DND-41 (cell line): Measurements from ENCODE around the gene ARHGEF38.
"Not testable (repeated sequence)": the region's sequence is repeated elsewhere in the genome, so short reads cannot be mapped to it uniquely, and the experiment has no call there.

Experiments
- ATAC-seq: fragments of 200-7000 bp; cut with Tn5 transposase; 3 replicates; pipeline ENCODE4 v1.9.1; 2021; ENCODE audit warnings: low read depth; ENCODE audit not compliant: insufficient read depth
- DNase-seq: peaks from one replicate; pipeline ENCODE4 v3.0.0-alpha.2; 2020
- H2AFZ ChIP-seq: 2 replicates; pipeline ENCODE4 v1.6.0; 2012; ENCODE audit warnings: low read depth, low read length
- H3K27ac ChIP-seq: 2 replicates; pipeline ENCODE4 v1.5.1; 2012; ENCODE audit warnings: low read length, inconsistent platforms
- H3K27me3 ChIP-seq: fragments of 200-600 bp; sonication (generic); 2 replicates; pipeline ENCODE4 v1.6.0; 2012; ENCODE audit warnings: low read length, mild to moderate bottlenecking, inconsistent platforms; ENCODE audit not compliant: insufficient read depth, poor library complexity
- H3K36me3 ChIP-seq: 2 replicates; pipeline ENCODE4 v1.5.1; 2012; ENCODE audit warnings: low read length, inconsistent platforms; ENCODE audit not compliant: insufficient read depth
- H3K4me1 ChIP-seq: 2 replicates; pipeline ENCODE4 v1.5.1; 2012; ENCODE audit warnings: mild to moderate bottlenecking, low read length; ENCODE audit not compliant: insufficient read depth
- H3K4me2 ChIP-seq: 2 replicates; pipeline ENCODE4 v1.6.0; 2012; ENCODE audit warnings: mild to moderate bottlenecking, moderate library complexity, low read length, inconsistent platforms; ENCODE audit not compliant: insufficient read depth
- H3K4me3 ChIP-seq, 2 experiments: fragments of 200-600 bp in 1 of 2; shearing (Covaris generic) in 1 of 2; 2 replicates each; pipeline ENCODE4 v1.5.1; 2012 to 2016; ENCODE audit warnings: inconsistent platforms in 2 of 2, low read length in 2 of 2, mild to moderate bottlenecking in 2 of 2, low read depth in 1 of 2, moderate library complexity in 1 of 2
- H3K79me2 ChIP-seq: 2 replicates; pipeline ENCODE4 v1.6.0; 2012; ENCODE audit warnings: low read length, inconsistent platforms; ENCODE audit not compliant: insufficient read depth
- H3K9ac ChIP-seq: 2 replicates; pipeline ENCODE4 v1.6.0; 2012; ENCODE audit warnings: low read depth, mild to moderate bottlenecking, inconsistent platforms, low read length, moderate library complexity
- H3K9me3 ChIP-seq: 2 replicates; pipeline ENCODE4 v1.5.1; 2012; ENCODE audit warnings: low read length, moderate library complexity, mild to moderate bottlenecking, inconsistent platforms; ENCODE audit not compliant: insufficient read depth, severe bottlenecking
- H4K20me1 ChIP-seq: 2 replicates; pipeline ENCODE4 v1.6.0; 2012; ENCODE audit warnings: low read length; ENCODE audit not compliant: insufficient read depth
- EZH2 ChIP-seq: IDR thresholded peaks from 3 replicates; pipeline ENCODE4 v1.6.1; 2012; ENCODE audit warnings: borderline replicate concordance, low read depth, mild to moderate bottlenecking, moderate library complexity, low read length, inconsistent platforms; ENCODE audit not compliant: severe bottlenecking
- TF ChIP-seq, protein P1 (sequence below): IDR thresholded peaks from 2 replicates; pipeline ENCODE4 v1.5.1; 2012; ENCODE audit warnings: borderline replicate concordance, low read length, moderate library complexity, mild to moderate bottlenecking; ENCODE audit not compliant: poor library complexity, severe bottlenecking; ENCODE audit errors: extremely low read depth

Gene ARHGEF38

DNA sequence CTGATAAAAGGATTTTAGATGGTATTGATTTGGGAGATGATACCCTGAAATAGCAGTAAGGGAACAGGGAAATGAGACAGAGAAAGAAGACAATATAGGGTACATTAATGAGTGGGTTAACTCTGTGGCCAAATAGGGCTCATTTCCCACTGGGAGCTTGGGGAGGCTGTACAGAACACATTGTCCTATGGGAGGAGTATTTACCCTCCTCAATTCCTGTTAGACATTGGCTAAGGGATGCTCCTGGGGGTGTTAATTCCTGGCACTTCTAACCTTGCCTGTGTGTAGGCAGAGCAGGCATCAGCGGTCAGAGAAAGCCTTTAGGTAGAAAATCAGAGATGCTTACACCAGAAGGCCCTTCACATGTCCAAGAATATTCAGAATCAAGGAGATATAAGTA, 49.0 kb downstream of the ARHGEF38 start:
- no peaks in the 10 kb centered on the region for H3K9me3 ChIP-seq
- H3K9ac ChIP-seq = no peak overlapping the region
- no peak overlapping the region for H2AFZ ChIP-seq
- H3K27ac ChIP-seq = no peak overlapping the region
- H3K27me3 ChIP-seq = no peaks in the 10 kb centered on the region
- ATAC-seq (no peak), DNase-seq (no peak)
- TF ChIP-seq, protein P1, sequence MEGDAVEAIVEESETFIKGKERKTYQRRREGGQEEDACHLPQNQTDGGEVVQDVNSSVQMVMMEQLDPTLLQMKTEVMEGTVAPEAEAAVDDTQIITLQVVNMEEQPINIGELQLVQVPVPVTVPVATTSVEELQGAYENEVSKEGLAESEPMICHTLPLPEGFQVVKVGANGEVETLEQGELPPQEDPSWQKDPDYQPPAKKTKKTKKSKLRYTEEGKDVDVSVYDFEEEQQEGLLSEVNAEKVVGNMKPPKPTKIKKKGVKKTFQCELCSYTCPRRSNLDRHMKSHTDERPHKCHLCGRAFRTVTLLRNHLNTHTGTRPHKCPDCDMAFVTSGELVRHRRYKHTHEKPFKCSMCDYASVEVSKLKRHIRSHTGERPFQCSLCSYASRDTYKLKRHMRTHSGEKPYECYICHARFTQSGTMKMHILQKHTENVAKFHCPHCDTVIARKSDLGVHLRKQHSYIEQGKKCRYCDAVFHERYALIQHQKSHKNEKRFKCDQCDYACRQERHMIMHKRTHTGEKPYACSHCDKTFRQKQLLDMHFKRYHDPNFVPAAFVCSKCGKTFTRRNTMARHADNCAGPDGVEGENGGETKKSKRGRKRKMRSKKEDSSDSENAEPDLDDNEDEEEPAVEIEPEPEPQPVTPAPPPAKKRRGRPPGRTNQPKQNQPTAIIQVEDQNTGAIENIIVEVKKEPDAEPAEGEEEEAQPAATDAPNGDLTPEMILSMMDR = no peak
- TF ChIP-seq EZH2 = no peak
- no peaks in the 10 kb centered on the region for H3K36me3 ChIP-seq
- H3K4me1 ChIP-seq = no peaks in the 10 kb centered on the region
- H4K20me1 ChIP-seq = no peaks in the 10 kb centered on the region
- H3K79me2 ChIP-seq = no peaks in the 10 kb centered on the region
- H3K4me3 ChIP-seq = no peak overlapping the region
- H3K4me2 ChIP-seq = no peak overlapping the region

DNA sequence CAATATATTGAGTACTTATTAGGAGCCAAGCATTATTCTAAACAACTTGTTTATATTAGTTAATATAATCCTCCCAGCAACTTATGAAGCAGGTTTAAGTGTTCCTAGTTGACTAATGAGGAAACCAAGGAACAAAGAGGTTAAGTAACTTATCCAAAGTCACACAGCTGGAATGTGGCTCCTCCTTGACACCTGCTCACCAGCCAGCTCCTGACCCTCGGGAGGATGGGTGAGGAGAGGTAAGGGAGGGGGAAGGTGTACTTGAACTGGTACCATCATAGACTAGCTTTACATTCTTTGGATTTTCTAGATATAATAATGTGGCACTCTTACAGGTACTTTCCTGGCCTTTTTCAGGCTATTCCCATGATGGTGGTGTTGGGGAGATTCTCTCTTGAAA, 50.7 kb downstream of the ARHGEF38 start:
- no peak overlapping the region for H3K9ac ChIP-seq
- H3K4me2 ChIP-seq = no peak overlapping the region
- no peak for DNase-seq
- no peaks in the 10 kb centered on the region for H3K36me3 ChIP-seq
- no peaks in the 10 kb centered on the region for H3K79me2 ChIP-seq
- H3K4me3 ChIP-seq = no peak overlapping the region
- no peaks in the 10 kb centered on the region for H3K9me3 ChIP-seq
- no peak overlapping the region for H3K27ac ChIP-seq
- no peaks in the 10 kb centered on the region for H3K4me1 ChIP-seq
- H2AFZ ChIP-seq = no peak overlapping the region
- H3K27me3 ChIP-seq = no peaks in the 10 kb centered on the region
- H4K20me1 ChIP-seq = no peaks in the 10 kb centered on the region
- no peak for TF ChIP-seq EZH2
- TF ChIP-seq, protein P1 = no peak
- no peak for ATAC-seq

DNA sequence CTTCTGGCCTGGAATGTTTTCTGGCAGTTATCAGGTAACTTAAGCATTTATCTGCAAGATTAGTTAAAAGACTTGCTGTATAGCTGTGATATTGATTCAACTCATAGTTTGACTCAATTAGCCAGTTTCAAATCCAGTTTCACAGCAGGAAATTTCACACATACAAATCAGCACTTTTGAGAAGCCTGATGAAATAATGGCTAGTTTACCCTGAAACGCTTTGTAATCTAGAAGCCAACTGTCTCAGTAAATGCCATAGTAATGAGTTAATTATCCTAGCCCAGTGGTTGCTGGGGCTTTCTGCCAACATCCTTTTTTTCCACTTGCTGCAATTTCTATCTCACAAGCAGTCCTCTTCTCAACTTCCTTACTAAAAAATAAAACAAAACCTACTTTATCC, 53.1 kb downstream of the ARHGEF38 start:
- Histone ChIP-seq H3K4me2 (no peak overlapping the region), H4K20me1 (no peaks in the 10 kb centered on the region), H3K4me1 (no peaks in the 10 kb centered on the region), H3K4me3 (no peak overlapping the region), H2AFZ (no peak overlapping the region), H3K9me3 (no peaks in the 10 kb centered on the region), H3K79me2 (no peaks in the 10 kb centered on the region), H3K36me3 (no peaks in the 10 kb centered on the region), H3K27me3 (no peaks in the 10 kb centered on the region), H3K9ac (no peak overlapping the region), H3K27ac (no peak overlapping the region)
- DNase-seq (no peak), ATAC-seq (no peak)
- TF ChIP-seq, protein P1 = no peak
- no peak for TF ChIP-seq EZH2

DNA sequence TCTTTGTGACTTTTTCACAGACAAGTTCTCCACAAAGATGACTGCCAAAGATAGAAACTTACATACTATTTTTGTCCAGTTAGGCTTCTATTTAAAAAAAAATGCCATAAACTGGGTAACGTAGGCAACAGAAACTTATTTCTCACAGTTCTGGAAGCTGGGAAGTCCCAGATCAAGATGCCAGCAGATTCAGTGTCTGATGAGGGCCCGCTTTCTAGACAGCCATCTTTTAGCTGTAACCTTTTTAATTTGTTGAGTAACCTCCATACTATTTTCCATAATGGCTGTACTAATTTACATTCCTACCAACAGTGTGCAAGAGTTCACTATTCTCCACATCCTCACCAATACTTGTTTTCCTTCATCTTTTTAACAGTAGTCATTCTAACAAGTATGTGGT, 55.5 kb downstream of the ARHGEF38 start:
- TF ChIP-seq, protein P1 = no peak
- TF ChIP-seq EZH2 = no peak

DNA sequence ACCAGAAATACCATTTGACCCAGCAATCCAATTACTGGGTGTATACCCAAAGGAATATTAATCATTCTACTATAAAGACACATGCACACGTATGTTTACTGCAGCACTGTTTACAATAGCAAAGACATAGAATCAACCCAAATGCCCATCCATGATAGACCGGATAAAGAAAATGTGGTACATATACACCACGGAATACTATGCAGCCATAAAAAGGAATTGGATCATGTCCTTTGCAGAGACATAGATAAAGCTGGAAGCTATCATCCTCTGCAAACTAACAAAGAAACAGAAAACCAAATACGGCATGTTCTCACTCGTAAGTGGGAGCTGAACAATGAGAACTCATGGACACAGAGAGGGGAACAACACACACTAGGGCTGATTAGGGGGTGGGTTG, 57.4 kb downstream of the ARHGEF38 start:
- not testable (repeated sequence) for H3K4me1 ChIP-seq, H3K27me3 ChIP-seq, H3K27ac ChIP-seq, H3K36me3 ChIP-seq, H3K4me2 ChIP-seq, H2AFZ ChIP-seq, H3K9me3 ChIP-seq, H3K79me2 ChIP-seq, H3K9ac ChIP-seq, DNase-seq, H4K20me1 ChIP-seq, ATAC-seq, H3K4me3 ChIP-seq

More for the DNA sequence above, 55.5 kb downstream of the ARHGEF38 start:
- Histone ChIP-seq H3K27ac (no peak overlapping the region), H3K9me3 (no peaks in the 10 kb centered on the region), H3K4me3 (no peak overlapping the region), H3K27me3 (no peaks in the 10 kb centered on the region), H3K79me2 (no peaks in the 10 kb centered on the region), H4K20me1 (no peaks in the 10 kb centered on the region), H3K9ac (no peak overlapping the region), H2AFZ (no peak overlapping the region), H3K4me1 (no peaks in the 10 kb centered on the region), H3K4me2 (no peak overlapping the region), H3K36me3 (no peaks in the 10 kb centered on the region)
- DNase-seq = no peak
- ATAC-seq = no peak
